ENCODE measurements around the gene PRSS33.

DNA sequence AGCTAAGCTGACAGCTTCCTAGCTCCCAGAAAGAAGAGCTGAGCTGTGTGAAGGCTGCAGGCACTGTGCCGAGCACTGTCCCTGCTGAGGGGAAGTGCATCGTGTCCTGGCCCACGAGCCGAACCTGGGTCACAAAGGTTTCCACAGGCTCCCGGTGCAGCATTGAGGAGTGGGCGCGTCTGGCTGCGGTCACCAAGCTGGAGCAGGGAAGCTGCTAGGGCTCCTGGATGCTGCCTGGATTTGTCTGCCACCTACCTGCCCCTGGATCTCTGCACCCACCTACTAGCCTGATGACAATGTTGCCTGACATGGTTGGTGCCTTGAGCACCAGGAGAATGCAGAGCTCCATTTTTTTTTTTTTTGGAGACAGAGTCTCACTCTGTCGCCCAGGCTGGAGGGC, 41.4 kb downstream of the PRSS33 start:
- TF ChIP-seq, protein P1, sequence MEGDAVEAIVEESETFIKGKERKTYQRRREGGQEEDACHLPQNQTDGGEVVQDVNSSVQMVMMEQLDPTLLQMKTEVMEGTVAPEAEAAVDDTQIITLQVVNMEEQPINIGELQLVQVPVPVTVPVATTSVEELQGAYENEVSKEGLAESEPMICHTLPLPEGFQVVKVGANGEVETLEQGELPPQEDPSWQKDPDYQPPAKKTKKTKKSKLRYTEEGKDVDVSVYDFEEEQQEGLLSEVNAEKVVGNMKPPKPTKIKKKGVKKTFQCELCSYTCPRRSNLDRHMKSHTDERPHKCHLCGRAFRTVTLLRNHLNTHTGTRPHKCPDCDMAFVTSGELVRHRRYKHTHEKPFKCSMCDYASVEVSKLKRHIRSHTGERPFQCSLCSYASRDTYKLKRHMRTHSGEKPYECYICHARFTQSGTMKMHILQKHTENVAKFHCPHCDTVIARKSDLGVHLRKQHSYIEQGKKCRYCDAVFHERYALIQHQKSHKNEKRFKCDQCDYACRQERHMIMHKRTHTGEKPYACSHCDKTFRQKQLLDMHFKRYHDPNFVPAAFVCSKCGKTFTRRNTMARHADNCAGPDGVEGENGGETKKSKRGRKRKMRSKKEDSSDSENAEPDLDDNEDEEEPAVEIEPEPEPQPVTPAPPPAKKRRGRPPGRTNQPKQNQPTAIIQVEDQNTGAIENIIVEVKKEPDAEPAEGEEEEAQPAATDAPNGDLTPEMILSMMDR (IDR thresholded peaks at IDR 0.05; ENCODE audit: control extremely low read depth in 1 of 3, insufficient read depth in 1 of 3, low read depth in 1 of 3, low read length in 3 of 3), result no peak
- TF ChIP-seq GABPA (IDR thresholded peaks at IDR 0.05; ENCODE audit: borderline replicate concordance, insufficient read depth, low read length) (no peak), EP300 (IDR thresholded peaks at IDR 0.05; ENCODE audit: borderline replicate concordance in 1 of 2, low read depth in 2 of 2, low read length in 2 of 2) (no peak), ASH2L (IDR thresholded peaks at IDR 0.05; ENCODE audit: low read length) (no peak), HDAC2 (IDR thresholded peaks at IDR 0.05; ENCODE audit: borderline replicate concordance in 1 of 2, low read depth in 2 of 2, low read length in 2 of 2) (no peak), POLR2AphosphoS5 (IDR thresholded peaks at IDR 0.05; ENCODE audit: low read depth, low read length) (no peak), SIRT6 (IDR thresholded peaks at IDR 0.05; ENCODE audit: low read length) (no peak), PHF8 (conservative IDR thresholded peaks at IDR 0.05; ENCODE audit: low read depth, low read length) (no peak), YY1 (IDR thresholded peaks at IDR 0.05; ENCODE audit: low read depth, low read length) (no peak), POLR2A (IDR thresholded peaks at IDR 0.05; ENCODE audit: control extremely low read depth in 1 of 2, low read depth in 2 of 2, low read length in 2 of 2) (no peak), TAF7 (optimal IDR thresholded peaks at IDR 0.05; ENCODE audit: borderline replicate concordance, low read depth, low read length) (no peak), CHD2 (IDR thresholded peaks at IDR 0.05; ENCODE audit: low read length) (no peak)
- TF ChIP-seq, protein P2, sequence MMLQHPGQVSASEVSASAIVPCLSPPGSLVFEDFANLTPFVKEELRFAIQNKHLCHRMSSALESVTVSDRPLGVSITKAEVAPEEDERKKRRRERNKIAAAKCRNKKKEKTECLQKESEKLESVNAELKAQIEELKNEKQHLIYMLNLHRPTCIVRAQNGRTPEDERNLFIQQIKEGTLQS (IDR thresholded peaks at IDR 0.05; ENCODE audit: insufficient read depth, low read depth, low read length), result no peak
- TF ChIP-seq, protein P3, sequence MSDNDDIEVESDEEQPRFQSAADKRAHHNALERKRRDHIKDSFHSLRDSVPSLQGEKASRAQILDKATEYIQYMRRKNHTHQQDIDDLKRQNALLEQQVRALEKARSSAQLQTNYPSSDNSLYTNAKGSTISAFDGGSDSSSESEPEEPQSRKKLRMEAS (IDR thresholded peaks at IDR 0.05), result no peak
